ENCODE data around the gene SEC23IP.

DNA sequence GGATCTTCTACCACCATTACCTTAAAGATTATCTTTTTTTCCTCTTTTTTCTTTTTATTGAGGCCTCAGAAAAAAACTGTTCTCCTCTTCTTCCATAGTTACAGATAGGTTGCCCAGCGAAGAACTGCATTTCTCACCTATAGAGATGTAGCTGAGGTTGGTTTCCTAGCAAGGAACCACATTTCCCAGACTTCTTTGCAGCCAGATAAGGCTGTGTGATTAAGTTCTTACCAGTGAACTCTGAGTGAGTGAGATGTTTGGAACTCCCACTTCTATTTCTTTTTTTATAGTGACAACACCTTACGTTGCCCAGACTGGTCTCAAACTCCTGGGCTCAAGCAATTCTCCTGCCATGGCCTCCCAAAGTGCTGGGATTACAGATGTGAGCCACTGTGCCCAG is 14.0 kb upstream of the SEC23IP start:
- TF ChIP-seq, protein P1, sequence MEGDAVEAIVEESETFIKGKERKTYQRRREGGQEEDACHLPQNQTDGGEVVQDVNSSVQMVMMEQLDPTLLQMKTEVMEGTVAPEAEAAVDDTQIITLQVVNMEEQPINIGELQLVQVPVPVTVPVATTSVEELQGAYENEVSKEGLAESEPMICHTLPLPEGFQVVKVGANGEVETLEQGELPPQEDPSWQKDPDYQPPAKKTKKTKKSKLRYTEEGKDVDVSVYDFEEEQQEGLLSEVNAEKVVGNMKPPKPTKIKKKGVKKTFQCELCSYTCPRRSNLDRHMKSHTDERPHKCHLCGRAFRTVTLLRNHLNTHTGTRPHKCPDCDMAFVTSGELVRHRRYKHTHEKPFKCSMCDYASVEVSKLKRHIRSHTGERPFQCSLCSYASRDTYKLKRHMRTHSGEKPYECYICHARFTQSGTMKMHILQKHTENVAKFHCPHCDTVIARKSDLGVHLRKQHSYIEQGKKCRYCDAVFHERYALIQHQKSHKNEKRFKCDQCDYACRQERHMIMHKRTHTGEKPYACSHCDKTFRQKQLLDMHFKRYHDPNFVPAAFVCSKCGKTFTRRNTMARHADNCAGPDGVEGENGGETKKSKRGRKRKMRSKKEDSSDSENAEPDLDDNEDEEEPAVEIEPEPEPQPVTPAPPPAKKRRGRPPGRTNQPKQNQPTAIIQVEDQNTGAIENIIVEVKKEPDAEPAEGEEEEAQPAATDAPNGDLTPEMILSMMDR (IDR thresholded peaks at IDR 0.05): no peak
- no peak for TF ChIP-seq POLR2A (IDR thresholded peaks at IDR 0.05)
